ENCODE measurements around the gene MAEA. TPM values are rescaled to one million over a fixed set of nuclear protein-coding genes. Genes with fewer than 3 reads are reported as not detected.

MAEA gene
- polyA plus RNA-seq, 2 of the 4 experiments (the other 2 are of a cell fraction): 46.1 to 58.4 TPM

DNA sequence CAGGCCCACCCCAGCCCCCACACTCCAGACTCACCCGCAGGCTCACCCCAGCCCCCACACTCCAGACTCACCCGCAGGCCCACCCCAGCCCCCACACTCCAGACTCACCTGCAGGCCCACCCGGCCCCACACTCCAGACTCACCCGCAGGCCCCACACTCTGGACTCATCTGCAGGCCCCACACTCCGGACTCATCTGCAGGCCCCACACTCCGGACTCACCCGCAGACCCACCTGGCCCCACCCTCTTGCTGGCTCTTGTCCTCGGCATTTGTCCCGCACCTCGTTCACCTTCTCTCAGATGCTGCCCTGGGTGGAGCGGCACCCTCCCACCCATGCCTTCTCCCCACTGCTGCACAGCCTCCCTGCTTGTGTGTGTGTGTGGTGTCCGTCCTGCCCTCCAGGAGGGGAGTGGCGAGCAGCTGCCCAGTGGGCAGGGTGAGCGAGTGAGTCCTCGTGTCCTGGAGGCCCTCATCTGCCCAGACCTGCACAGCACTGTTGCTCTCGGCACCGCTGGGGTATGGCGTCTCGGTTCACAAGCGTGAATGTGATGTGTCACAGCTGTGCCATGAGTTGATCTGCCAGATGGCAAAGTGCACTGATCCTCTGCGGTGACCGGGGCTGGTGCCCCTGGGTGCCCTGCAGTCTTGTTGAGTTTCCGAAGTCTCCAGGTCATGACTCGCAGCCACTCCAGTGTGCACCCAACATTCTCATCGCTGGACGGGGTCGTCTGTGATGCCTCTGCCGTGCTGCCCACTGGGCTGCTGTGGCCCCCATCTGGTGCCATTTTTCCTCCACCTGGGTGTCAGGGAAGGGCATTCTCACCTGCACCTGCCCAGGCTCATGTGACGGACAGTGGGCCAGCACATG lies 27.7 kb downstream of the MAEA start:
- CTCF ChIA-PET: no interaction called here
- no peaks in the 10 kb centered on the region for H3K9me3 ChIP-seq

DNA sequence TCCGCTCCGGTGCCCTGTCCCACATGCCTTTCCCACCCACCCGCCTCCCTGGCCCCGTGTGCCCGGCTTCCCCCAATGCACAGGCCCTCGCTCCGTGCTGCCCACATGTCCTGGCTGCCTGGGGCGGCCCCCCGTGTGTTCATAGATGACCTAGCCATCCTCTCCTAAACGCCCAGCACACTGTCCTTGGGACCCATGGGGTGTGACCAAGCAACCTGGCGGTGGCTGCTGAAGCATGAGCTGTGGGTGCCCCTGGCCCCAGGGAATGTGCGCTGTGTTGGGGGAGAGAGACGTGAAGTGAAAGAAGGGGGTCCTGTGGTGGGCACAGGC lies 28.3 kb downstream of the MAEA start:
- Histone ChIP-seq H3K4me2 (no peak overlapping the region), H3K27ac (no peak overlapping the region), H3K4me1 (0 out of 3 replicates have a peak, but pooled peaks cover under 1% of the 10 kb centered on the region), H3K9me3 (no peaks in the 10 kb centered on the region), H3K4me3 (no peak overlapping the region)
- ATAC-seq (no peak), FAIRE-seq (no peak), DNase-seq (ENCODE audit: low read depth in 1 of 2, low spot score in 1 of 2) (no peak)
- WGBS (ENCODE audit: missing lambda C conversion rate): 96% methylated on average over 3 of the region's 13 CpGs
- ChIA-PET CTCF (no interaction called here), POLR2A (no interaction called here)
- TF ChIP-seq, protein P1, sequence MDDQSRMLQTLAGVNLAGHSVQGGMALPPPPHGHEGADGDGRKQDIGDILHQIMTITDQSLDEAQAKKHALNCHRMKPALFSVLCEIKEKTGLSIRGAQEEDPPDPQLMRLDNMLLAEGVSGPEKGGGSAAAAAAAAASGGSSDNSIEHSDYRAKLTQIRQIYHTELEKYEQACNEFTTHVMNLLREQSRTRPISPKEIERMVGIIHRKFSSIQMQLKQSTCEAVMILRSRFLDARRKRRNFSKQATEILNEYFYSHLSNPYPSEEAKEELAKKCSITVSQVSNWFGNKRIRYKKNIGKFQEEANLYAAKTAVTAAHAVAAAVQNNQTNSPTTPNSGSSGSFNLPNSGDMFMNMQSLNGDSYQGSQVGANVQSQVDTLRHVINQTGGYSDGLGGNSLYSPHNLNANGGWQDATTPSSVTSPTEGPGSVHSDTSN (IDR thresholded peaks at IDR 0.05): no peak
- TF ChIP-seq HOXA7 (CRISPR knock-in tag; IDR thresholded peaks at IDR 0.05) (no peak), ZFP36 (IDR thresholded peaks at IDR 0.05; ENCODE audit: borderline replicate concordance, partially characterized antibody) (no peak), KDM1A (IDR thresholded peaks at IDR 0.05; ENCODE audit: low read depth) (no peak), E2F6 (IDR thresholded peaks at IDR 0.05; ENCODE audit: borderline replicate concordance, low read depth) (no peak), FOSL2 (IDR thresholded peaks at IDR 0.05) (no peak), FOSL2 (CRISPR knock-in tag; IDR thresholded peaks at IDR 0.05) (no peak)

More for the DNA sequence above, 27.7 kb downstream of the MAEA start:
- Histone ChIP-seq H3K4me1 (no peaks in the 10 kb centered on the region), H3K4me3 (no peak overlapping the region), H3K4me2 (no peak overlapping the region), H3K27ac (no peak overlapping the region)
- DNase-seq (ENCODE audit: low read depth in 1 of 2, low spot score in 1 of 2) (no peak), FAIRE-seq (no peak), ATAC-seq (no peak)
- WGBS (ENCODE audit: missing lambda C conversion rate): 97% methylated on average over 22 of the region's 29 CpGs
- POLR2A ChIA-PET: no interaction called here
- no peak for TF ChIP-seq RNF2 (IDR thresholded peaks at IDR 0.05; ENCODE audit: borderline replicate concordance, low read depth)
- no peak for TF ChIP-seq SREBF2 (IDR thresholded peaks at IDR 0.05)
- no peak for TF ChIP-seq KDM1A (IDR thresholded peaks at IDR 0.05; ENCODE audit: low read depth)
- no peak for TF ChIP-seq HOXA7 (CRISPR knock-in tag; IDR thresholded peaks at IDR 0.05)
- no peak for TF ChIP-seq EP300 (IDR thresholded peaks at IDR 0.05)
- TF ChIP-seq, protein P2, sequence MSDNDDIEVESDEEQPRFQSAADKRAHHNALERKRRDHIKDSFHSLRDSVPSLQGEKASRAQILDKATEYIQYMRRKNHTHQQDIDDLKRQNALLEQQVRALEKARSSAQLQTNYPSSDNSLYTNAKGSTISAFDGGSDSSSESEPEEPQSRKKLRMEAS (IDR thresholded peaks at IDR 0.05): no peak
- TF ChIP-seq MAZ (IDR thresholded peaks at IDR 0.05; ENCODE audit: borderline replicate concordance, low read depth, low read length): no peak
- TF ChIP-seq, protein P3, sequence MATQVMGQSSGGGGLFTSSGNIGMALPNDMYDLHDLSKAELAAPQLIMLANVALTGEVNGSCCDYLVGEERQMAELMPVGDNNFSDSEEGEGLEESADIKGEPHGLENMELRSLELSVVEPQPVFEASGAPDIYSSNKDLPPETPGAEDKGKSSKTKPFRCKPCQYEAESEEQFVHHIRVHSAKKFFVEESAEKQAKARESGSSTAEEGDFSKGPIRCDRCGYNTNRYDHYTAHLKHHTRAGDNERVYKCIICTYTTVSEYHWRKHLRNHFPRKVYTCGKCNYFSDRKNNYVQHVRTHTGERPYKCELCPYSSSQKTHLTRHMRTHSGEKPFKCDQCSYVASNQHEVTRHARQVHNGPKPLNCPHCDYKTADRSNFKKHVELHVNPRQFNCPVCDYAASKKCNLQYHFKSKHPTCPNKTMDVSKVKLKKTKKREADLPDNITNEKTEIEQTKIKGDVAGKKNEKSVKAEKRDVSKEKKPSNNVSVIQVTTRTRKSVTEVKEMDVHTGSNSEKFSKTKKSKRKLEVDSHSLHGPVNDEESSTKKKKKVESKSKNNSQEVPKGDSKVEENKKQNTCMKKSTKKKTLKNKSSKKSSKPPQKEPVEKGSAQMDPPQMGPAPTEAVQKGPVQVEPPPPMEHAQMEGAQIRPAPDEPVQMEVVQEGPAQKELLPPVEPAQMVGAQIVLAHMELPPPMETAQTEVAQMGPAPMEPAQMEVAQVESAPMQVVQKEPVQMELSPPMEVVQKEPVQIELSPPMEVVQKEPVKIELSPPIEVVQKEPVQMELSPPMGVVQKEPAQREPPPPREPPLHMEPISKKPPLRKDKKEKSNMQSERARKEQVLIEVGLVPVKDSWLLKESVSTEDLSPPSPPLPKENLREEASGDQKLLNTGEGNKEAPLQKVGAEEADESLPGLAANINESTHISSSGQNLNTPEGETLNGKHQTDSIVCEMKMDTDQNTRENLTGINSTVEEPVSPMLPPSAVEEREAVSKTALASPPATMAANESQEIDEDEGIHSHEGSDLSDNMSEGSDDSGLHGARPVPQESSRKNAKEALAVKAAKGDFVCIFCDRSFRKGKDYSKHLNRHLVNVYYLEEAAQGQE (IDR thresholded peaks at IDR 0.05): no peak
- TF ChIP-seq, protein P4, sequence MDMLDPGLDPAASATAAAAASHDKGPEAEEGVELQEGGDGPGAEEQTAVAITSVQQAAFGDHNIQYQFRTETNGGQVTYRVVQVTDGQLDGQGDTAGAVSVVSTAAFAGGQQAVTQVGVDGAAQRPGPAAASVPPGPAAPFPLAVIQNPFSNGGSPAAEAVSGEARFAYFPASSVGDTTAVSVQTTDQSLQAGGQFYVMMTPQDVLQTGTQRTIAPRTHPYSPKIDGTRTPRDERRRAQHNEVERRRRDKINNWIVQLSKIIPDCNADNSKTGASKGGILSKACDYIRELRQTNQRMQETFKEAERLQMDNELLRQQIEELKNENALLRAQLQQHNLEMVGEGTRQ (IDR thresholded peaks at IDR 0.05): no peak
- no peak for TF ChIP-seq HOXB13 (CRISPR knock-in tag; IDR thresholded peaks at IDR 0.05; ENCODE audit: low read depth)
- TF ChIP-seq BHLHE40 (IDR thresholded peaks at IDR 0.05; ENCODE audit: low read depth, low read length): no peak
- no peak for TF ChIP-seq TP53 (CRISPR knock-in tag; IDR thresholded peaks at IDR 0.05)
- no peak for TF ChIP-seq FOSL2 (IDR thresholded peaks at IDR 0.05)
- no peak for TF ChIP-seq FOSL2 (CRISPR knock-in tag; IDR thresholded peaks at IDR 0.05)
- no peak for TF ChIP-seq ZNF302 (CRISPR knock-in tag; IDR thresholded peaks at IDR 0.05)
- no peak for TF ChIP-seq MAFK (IDR thresholded peaks at IDR 0.05; ENCODE audit: partially characterized antibody)
- TF ChIP-seq FOSB (CRISPR knock-in tag; IDR thresholded peaks at IDR 0.05): no peak
- TF ChIP-seq HEYL (CRISPR knock-in tag; IDR thresholded peaks at IDR 0.05): no peak
- TF ChIP-seq POLR2AphosphoS2 (conservative IDR thresholded peaks at IDR 0.05; ENCODE audit: low read length): no peak
- no peak for TF ChIP-seq ATOH8 (CRISPR knock-in tag; IDR thresholded peaks at IDR 0.05; ENCODE audit: low read depth)
- no peak for TF ChIP-seq NFE2L2 (conservative IDR thresholded peaks at IDR 0.05; ENCODE audit: low read length)

Measured in A549 (cell line).